Activated T-helper 9 cell treated with anti-CD3 and anti-CD28 coated beads, Interleukin-2, amount 50 U/mL, for 16 hours (primary cell): ENCODE results near the gene ARHGEF10L.
A peak's percentile ranks its signal among the peaks of the same experiment; 100 is the strongest.

Source experiments
- DNase-seq: peaks from one replicate; pipeline ENCODE4 v3.0.0-alpha.2; 2020; ENCODE audit warnings: low read depth

The ARHGEF10L gene

DNA sequence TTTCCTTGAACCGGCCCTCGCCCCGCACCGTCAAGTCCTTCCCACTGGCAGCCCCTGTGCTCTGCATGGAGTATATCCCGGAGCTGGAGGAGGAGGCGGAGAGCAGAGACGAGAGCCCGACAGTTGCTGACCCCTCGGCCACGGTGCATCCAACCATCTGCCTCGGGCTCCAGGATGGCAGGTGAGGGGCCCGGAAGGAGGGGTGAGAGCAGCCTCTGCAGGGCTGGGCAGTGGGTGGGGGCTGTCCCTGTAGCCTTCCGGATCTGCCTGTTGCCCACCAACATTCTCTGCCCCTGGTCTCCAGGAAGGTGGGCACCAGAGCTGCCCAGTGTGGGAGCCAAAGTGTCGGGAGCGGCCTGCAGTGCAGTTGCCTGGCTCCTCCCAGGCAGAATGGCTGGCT is 116.4 kb downstream of the ARHGEF10L start:
- no peak for DNase-seq

- DNase-seq = no peak
Observed at GRCh38 chr1:17657436-17657835, 117.9 kb downstream of the ARHGEF10L start.

DNA sequence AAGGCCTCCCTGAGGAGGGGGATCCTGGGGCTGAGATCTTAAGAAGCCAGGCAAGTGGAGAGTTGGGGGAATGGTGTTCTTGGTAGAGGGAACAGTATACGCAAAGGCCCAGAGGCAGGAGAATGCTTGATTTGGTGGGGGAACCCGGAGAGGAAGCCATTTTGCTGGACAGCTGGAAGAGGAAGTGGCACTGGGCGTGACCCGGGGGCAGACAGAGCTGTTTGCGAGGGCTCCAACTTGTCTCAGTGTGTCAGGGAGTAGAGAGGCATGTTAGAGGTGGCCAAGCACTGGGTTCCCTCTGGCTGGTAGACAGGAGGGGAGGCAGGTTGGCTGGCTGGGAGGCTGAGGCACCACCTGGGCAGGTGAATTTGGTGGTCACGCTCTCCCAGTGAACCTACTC is 119.3 kb downstream of the ARHGEF10L start:
- no peak for DNase-seq

- peak; percentile 10 for DNase-seq
Observed at GRCh38 chr1:17661546-17662157, 122.2 kb downstream of the ARHGEF10L start.

GRCh38 chr1:17662296-17662695 is 122.8 kb downstream of the ARHGEF10L start:
- DNase-seq = no peak

GRCh38 chr1:17662786-17663185 is 123.3 kb downstream of the ARHGEF10L start:
- DNase-seq = no peak

DNA sequence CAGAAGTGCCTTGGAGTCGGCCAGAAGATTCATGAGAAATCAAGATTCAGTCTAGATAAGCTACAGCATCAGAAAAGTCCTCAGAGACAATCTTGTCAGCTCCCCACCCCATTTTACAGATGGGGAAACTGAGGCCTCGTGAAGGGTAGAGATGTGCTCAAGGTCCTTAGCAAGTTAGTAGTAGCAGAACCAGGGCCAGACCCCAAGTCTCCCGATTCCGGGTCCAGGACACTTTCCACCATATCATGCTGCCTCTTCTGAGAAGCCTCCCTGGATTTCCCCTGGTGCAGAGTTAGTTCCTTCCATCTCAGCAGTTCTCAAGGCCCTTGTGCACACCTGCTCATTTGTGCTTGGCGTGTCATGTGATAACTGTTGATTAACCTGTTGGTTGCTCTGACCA is 124.1 kb downstream of the ARHGEF10L start:
- no peak for DNase-seq

DNA sequence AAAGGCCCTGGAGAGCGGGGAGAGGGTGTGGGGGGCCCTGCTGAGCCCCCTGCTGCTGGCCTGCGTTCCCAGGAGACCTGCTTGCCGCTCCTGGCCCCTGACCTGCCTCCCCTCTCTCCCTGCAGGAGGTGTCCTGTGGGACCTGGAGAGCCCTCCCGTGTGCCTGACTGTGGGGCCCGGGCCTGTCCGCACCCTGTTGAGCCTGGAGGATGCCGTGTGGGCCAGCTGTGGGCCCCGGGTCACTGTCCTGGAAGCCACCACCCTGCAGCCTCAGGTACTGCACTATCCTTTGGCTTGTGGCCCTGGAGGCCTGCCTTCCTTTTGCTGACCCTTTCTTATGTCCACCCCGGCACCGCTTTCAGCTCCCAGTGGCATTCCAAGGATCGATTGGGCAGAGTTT is 124.8 kb downstream of the ARHGEF10L start:
- no peak for DNase-seq

GRCh38 chr1:17665054-17665453 is 125.6 kb downstream of the ARHGEF10L start:
- DNase-seq = no peak

DNA sequence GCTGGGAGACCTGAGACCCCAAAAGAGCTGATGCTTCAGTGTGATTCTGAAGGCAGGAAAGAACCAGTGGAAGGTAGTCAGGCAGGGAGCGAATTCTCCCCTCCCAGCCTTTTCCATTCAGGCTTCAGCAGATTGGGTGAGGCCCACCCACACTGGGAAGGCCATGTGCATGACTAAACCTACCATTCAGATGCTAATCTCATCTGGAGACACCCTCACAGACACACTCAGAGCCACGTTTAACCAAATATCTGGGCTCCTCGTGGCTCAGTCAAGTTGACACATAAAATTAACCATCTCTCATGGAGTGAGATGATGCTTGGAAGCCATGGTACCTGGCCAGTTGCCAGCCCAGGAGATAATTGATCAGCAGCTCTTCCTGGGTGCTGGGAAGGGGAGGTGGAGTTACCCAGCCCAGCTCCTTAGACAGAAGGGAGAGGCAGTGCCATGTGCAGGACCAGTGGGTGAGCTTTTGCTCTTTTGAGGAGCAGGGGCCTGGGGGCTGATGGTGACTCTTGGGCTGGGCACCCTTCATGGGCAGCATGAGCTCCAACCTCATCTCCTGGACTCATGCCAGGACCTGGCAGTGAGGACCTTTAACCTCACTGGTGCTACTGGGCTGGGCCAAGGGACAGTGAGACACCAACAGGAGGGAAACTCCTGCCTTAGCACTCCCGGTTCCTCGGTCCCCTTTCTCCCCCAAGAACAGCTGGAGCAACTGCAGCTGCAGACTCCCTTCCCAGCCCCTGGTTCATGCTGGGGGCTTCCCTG is 126.6 kb downstream of the ARHGEF10L start:
- no peak for DNase-seq

DNA sequence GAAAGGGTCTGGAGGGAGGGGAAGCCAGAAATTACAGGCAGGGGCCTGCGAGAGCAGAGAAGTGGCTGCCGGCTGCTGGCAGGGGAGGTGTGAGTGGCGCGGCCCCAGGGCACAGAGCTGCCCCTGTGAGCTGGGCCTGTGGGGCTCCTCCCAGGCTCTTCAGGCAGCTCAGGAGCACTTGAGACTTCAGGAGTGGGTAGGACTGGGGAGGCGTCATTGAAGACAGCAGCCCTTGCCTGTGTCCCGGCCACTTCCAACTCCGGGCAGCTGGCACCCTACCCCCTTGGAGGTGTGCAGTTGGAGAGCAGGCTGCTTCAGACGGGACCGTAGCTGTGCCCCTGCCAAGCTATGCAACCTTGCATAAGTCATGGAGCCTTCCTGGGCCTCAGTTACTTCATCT is 128.1 kb downstream of the ARHGEF10L start:
- DNase-seq = no peak

DNA sequence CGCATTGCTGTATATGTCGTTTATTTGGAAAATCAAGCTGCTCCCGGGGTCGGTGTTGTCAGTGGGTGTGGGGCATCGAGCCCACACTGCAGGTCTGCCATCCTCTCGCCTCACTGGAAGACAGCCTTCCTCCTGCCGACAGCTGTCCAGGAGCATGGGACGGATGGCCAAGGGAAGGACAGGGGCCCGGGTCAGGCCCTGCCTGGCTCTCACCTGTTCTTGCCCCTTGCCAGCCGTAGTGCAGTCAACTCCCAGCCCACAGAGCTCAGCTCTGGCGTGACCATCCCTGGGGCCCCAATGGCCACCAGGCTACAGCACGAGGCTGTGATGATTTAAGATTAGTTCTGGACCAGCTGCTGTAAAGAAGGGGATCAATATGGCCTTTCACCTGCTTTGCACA is 128.7 kb downstream of the ARHGEF10L start:
- DNase-seq = no peak

- DNase-seq = no peak
Observed at GRCh38 chr1:17668624-17669175, 129.2 kb downstream of the ARHGEF10L start.

- no peak for DNase-seq
Observed at GRCh38 chr1:17669305-17669704, 129.8 kb downstream of the ARHGEF10L start.

DNA sequence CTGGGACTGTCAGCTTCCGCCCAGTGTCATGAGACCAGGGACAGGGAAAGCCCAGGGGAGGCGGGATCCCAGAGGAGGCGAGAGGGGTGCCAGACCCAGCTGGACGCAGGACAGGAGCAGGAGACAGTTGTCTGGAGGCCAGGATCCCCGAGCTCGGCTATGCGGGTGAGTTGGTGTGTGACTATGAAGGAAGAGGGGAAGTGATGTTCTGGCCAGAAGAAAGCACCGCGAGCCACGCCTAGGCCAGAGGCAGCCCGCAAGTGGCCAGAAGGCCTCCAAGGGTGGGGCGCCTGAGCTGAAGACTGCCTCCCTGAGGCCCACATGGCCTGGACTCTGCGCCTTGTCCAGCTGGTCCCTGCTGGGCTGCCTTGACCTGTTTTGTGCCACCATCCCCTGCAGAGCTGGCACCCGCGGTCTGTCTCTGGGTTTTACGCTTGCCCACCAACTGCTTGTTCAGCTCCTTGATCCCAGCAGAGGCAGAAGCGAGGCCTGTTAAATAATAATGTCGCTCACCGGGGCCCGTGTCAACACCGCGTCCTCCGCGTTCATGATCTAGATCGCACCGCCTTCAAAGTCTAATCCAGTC is 130.5 kb downstream of the ARHGEF10L start:
- DNase-seq = no peak

- DNase-seq = no peak
Observed at GRCh38 chr1:17670587-17671313, 131.3 kb downstream of the ARHGEF10L start.

DNA sequence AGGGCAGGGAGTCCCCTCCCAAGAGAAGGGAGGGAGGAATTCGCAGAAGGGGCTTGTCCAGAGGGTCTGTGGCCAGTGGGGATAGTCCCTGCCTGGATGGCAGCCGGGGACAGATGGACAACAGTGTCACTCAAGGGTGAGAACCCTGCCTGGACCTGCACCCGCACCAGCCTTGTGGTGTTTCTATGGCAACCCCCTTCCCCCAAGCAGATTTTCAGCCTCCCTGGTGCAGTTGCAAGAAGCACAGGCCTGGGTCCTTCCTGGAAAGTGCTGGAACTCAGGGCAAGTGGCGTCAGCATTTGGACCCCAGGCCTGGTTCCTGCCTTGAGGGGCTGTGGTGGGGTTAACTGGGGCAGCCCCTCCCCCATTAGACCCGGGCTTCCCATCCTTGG is 131.8 kb downstream of the ARHGEF10L start:
- DNase-seq = no peak

- DNase-seq = no peak
Observed at GRCh38 chr1:17671741-17672140, 132.2 kb downstream of the ARHGEF10L start.

GRCh38 chr1:17672226-17672625 is 132.7 kb downstream of the ARHGEF10L start:
- DNase-seq = no peak

- DNase-seq = no peak
Observed at GRCh38 chr1:17673329-17674072, 134.0 kb downstream of the ARHGEF10L start.

DNA sequence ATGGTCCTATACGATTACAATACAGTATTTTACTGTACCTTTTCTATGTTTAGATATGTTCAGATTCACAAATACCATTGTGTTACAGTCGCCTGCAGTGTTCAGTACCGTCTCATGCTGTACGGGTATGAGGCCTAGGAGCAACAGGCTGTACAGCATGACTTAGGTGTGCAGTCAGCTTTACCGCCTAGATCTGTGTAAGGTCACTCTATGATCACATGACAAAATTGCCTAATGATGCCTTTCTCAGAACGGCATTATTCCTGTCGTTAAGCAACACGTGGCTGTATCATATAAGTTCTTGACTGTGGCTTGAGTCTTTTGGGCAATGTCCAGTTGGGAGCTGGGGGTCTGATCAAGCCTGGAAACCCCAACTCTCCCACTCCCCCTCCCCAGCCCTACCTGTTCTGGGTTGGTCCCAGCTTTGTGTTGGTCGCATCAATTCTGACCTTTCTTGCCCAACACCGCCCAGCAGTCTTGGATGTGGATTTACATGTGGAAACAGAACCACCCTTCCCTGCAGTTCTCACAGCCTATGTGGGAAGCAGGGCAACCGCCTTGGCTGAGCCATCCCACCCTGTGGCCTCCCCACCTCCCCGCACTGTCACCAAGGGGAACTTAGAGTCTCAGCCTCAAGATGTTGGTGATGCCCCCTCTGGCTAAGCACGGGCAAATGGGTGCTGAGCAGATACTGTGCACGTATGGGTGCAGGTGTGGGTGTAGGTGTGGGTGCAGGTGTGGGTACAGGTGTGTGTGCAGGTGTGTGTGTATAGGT is 135.4 kb downstream of the ARHGEF10L start:
- DNase-seq = no peak
